ENCODE measurements around the gene PLPP3. TPM values are rescaled to one million over a fixed set of nuclear protein-coding genes. Genes with fewer than 3 reads are reported as not detected.

Gene PLPP3
- total and polyA plus RNA-seq, 2 of the 8 experiments (the other 6 are each of a cell fraction or from before 2014, with no cell fraction given): 33.2 to 42.0 TPM

- TF ChIP-seq SRF (IDR thresholded peaks at IDR 0.05; ENCODE audit: low read depth, low read length) (no peak), KDM1A (IDR thresholded peaks at IDR 0.05; ENCODE audit: borderline replicate concordance, low read length) (no peak), SAP30 (IDR thresholded peaks at IDR 0.05; ENCODE audit: insufficient read depth, insufficient replicate concordance, low read length) (no peak), KDM5A (IDR thresholded peaks at IDR 0.05; ENCODE audit: low read length) (no peak), RBBP5 (IDR thresholded peaks at IDR 0.05; ENCODE audit: borderline replicate concordance, low read depth, low read length) (no peak), CTCF (IDR thresholded peaks at IDR 0.05; ENCODE audit: control extremely low read depth in 1 of 3, insufficient read depth in 1 of 3, low read depth in 1 of 3, low read length in 3 of 3) (no peak), ZNF274 (IDR thresholded peaks at IDR 0.05; ENCODE audit: borderline replicate concordance, extremely low read depth, low read length) (no peak), RXRA (IDR thresholded peaks at IDR 0.05; ENCODE audit: insufficient read depth, low read depth, low read length) (no peak), TCF12 (IDR thresholded peaks at IDR 0.05; ENCODE audit: low read depth, low read length) (no peak), TEAD4 (IDR thresholded peaks at IDR 0.05; ENCODE audit: low read depth, low read length) (no peak), FOSL1 (IDR thresholded peaks at IDR 0.05; ENCODE audit: insufficient read depth, low read depth, low read length) (no peak)
- no peaks in the 10 kb centered on the region for H3K23me2 ChIP-seq (ENCODE audit: low read depth, low read length)
- no peak overlapping the region for H3K4ac ChIP-seq (replicated peaks; ENCODE audit: insufficient read length, low read depth, low read length)
- peak overlapping the region; percentile 31; the same call in 1 of the 2 replicates for H2BK12ac ChIP-seq (ENCODE audit: low read depth, low read length)
- H2BK15ac ChIP-seq (ENCODE audit: low read length): peak overlapping the region; percentile 10; the same call in 1 of the 2 replicates
- no peak overlapping the region for H3K56ac ChIP-seq (replicated peaks; ENCODE audit: insufficient read length, low read depth, low read length)
- no peak overlapping the region for H2BK120ac ChIP-seq (replicated peaks; ENCODE audit: low read depth, low read length)
- H3K27ac ChIP-seq (ENCODE audit: low read depth, low read length): no peak overlapping the region
- WGBS, 2 experiments (ENCODE audit: extremely low coverage in 1 of 2, insufficient coverage in 1 of 2, insufficient read length in 1 of 2, insufficient replicate concordance in 2 of 2, low coverage in 1 of 2, low lambda C conversion rate in 2 of 2, missing lambda C conversion rate in 1 of 2): 90% methylated on average over 2 of the region's 2 CpGs; no CpG with 5 or more reads in 1 of the 2 experiments
- CTCF ChIA-PET (ENCODE audit: partially characterized antibody): interaction anchor here (1.0 to 1.5 kb wide), 3 partner anchors 13 to 99 kb away, joined by 3 to 4 read pairs (median 3); no protein-coding TSS in a partner anchor
- no peaks in the 10 kb centered on the region for H3K9me3 ChIP-seq (ENCODE audit: insufficient read depth in 2 of 2, low read depth in 1 of 2, low read length in 1 of 2)
- H3K18ac ChIP-seq (ENCODE audit: extremely low read depth, low read length): peak overlapping the region; percentile 33; the same call in 1 of the 2 replicates
- peaks cover 0 to 3% of the 10 kb centered on the region in 2 experiments for H4K20me1 ChIP-seq (replicated peaks in 1 of 2; ENCODE audit: control insufficient read depth in 1 of 2, insufficient read depth in 2 of 2, low read length in 2 of 2)
- peaks cover 0 to 3% (median 0%) of the 10 kb centered on the region in 4 experiments; a peak in 1 of 8 replicates for H3K36me3 ChIP-seq (ENCODE audit: control insufficient read depth in 2 of 4, insufficient read depth in 4 of 4, low read length in 3 of 4)
- POLR2A ChIA-PET (ENCODE audit: partially characterized antibody): interaction anchor here (0.9 to 3.7 kb wide), 7 partner anchors 9 to 29 kb away, joined by 3 to 21 read pairs (median 4); no protein-coding TSS in a partner anchor
- no peak overlapping the region for H3K9ac ChIP-seq (replicated peaks in 1 of 4; ENCODE audit: extremely low read depth in 1 of 4, low read depth in 3 of 4, low read length in 3 of 4)
- no peak overlapping the region for H2BK20ac ChIP-seq (ENCODE audit: low read length)
- no peak overlapping the region for H3K14ac ChIP-seq (ENCODE audit: insufficient read length)
- no peak overlapping the region for H3K4me2 ChIP-seq (ENCODE audit: insufficient read depth in 1 of 2, low read depth in 2 of 2, low read length in 2 of 2)
- no peak overlapping the region for H2AK5ac ChIP-seq (ENCODE audit: low read depth, low read length)
- no peak overlapping the region for H4K8ac ChIP-seq (ENCODE audit: extremely low read depth, insufficient read depth, low read length)
- no peak overlapping the region for H4K91ac ChIP-seq (replicated peaks; ENCODE audit: insufficient read length, low read length)
- DNase-seq (ENCODE audit: low read depth in 1 of 2, low spot score in 2 of 2) (no peak), FAIRE-seq (no peak)
- no peak overlapping the region; a peak in 1 of 8 replicates for H3K4me3 ChIP-seq (ENCODE audit: extremely low read depth in 1 of 4, insufficient read depth in 2 of 4, low read depth in 3 of 4, low read length in 4 of 4)
- peaks cover 4% of the 10 kb centered on the region; the same call in 1 of the 2 replicates for H3K79me1 ChIP-seq (ENCODE audit: low read depth, low read length)
- peaks cover 18 to 84% of the 10 kb centered on the region in 2 experiments for H3K79me2 ChIP-seq (ENCODE audit: control insufficient read depth in 1 of 2, insufficient read depth in 2 of 2, low read length in 2 of 2)
- no peaks in the 10 kb centered on the region for H3K27me3 ChIP-seq (replicated peaks in 1 of 4; ENCODE audit: control insufficient read depth in 3 of 4, extremely low read depth in 1 of 4, insufficient read depth in 3 of 4, low read length in 3 of 4)
- H3K23ac ChIP-seq (ENCODE audit: insufficient read length): no peak overlapping the region
- H2AFZ ChIP-seq (ENCODE audit: low read length): no peak overlapping the region
- no peak overlapping the region for H2BK5ac ChIP-seq (ENCODE audit: low read depth, low read length)
- peaks cover 20 to 50% (median 47%) of the 10 kb centered on the region in 4 experiments; a peak in 6 of 7 replicates for H3K4me1 ChIP-seq (replicated peaks in 1 of 4; ENCODE audit: control insufficient read depth in 3 of 4, insufficient read depth in 4 of 4, low read length in 3 of 4)
- no peak overlapping the region for H4K5ac ChIP-seq (ENCODE audit: insufficient read length, low read depth, low read length)
Observed at GRCh38 chr1:56547977-56548376, 31.4 kb downstream of the PLPP3 start.

Data from H1 (cell line).